Germinal center (tissue), 1 donor: ENCODE results near the gene ARID3C.
A peak's percentile ranks its signal among the peaks of the same experiment; 100 is the strongest.
"Not testable (repeated sequence)": the region's sequence is repeated elsewhere in the genome, so short reads cannot be mapped to it uniquely, and the experiment has no call there.

Source experiments
- DNase-seq: peaks from one replicate; pipeline ENCODE4 v3.0.0; 2012; ENCODE audit warnings: mixed read lengths, low spot score

Gene ARID3C

DNA sequence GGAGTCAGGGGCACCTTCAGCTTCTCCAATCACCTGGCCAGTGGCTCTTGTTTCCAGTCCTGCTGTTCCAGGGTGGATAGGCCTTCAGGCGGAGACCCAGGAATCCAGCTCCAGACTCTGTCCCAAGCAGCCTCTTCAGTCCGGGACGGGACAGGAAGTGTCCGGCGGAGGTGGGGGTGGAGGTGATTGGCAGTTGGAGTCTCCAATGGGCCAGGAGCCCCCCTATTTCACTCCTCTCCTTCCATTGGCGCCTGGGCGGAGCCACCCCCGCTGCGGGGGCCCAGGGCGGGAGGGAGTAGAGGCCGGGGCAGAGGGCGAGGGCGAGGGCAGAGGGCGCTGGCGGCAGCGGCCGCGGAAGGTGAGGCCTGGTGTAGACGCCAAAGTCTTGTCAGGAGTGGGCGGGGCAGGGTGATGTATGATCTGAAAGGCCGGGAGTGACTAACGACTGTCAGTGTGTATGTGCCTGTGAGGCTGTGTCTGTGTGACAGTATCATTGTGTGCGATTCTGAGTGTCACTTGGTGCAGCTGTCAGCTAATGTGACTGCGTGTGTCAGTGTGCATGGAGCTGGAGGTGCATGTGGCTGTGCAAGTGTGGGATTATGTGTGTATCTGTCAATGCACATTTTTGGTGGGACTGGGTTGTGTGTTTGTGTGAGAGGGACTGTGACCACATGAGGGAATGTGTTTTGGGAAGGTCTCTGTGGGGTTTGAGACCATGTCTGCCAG lies 23.2 kb upstream of the ARID3C start, which contains the start of gene IL11RA:
TSS of gene IL11RA (plus strand) at position 310 of the 726 bp plus-strand sequence. CDS start 3,033 bp downstream, outside the sequence.
- DNase-seq = peak; percentile 17

DNA sequence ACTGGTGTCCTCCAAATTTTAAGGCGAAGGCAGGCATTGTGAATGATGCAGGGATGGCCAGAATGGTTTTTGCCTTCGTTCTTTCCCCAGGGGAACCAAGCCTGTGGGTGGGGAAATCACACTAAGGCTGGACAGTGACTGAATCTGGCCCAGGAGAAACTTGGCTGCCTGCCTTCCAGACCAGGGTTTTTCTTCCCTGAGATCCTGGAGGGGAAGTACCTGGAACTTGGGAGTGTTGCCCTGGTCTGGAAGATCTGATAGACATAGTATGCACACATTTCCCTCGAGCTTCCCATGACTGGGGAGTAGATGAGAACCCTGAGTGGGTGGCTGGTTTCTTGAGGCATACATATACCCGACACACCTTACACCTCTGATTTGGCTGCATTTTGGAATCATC lies 22.5 kb upstream of the ARID3C start:
- DNase-seq = no peak

DNA sequence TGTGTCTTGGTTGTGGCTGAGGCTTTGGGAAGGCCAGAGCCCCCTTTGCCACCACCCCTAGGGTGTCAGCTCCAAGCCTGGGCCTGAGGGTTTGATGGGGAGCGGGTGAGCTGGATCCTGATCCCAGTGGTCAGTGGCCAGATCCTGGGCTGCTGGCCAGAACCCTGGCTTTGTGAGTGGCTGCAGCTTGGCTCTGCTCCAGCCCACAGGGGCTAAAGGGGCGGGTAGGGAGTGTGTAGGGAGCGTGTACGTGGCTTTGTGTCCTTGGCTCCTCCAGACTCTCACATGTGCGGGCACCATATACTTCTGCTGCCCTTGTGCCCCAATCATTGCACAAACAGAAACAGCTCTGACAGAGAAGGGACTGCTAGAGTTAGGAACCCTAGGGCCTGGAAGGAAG lies 21.9 kb upstream of the ARID3C start:
- DNase-seq = no peak

DNA sequence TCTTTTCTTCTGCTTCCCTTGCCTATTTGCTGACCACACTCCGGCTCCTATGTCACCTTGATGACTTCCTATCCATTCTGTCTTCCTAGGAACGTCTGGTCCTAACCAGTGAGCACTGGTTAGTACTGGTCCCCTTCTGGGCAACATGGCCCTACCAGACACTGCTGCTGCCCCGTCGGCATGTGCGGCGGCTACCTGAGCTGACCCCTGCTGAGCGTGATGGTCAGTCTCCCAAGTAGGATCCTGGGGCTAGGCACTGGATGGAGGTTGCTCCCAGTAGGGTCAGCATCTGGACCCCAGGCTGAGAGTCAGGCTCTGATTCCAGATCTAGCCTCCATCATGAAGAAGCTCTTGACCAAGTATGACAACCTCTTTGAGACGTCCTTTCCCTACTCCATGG lies 19.8 kb upstream of the ARID3C start:
- no peak for DNase-seq

DNA sequence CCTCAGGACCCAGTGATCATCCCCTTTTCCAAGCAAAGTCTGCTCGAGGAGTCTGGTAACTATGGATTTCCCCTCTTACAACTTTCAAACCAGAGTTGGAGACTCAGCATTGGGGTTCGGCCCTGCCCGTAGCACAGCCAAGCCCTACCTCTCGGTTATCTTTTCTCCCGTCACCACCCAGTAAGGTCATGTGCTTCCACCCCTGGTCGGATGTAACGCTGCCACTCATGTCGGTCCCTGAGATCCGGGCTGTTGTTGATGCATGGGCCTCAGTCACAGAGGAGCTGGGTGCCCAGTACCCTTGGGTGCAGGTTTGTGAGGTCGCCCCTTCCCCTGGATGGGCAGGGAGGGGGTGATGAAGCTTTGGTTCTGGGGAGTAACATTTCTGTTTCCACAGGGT lies 18.8 kb upstream of the ARID3C start:
- no peak for DNase-seq

DNA sequence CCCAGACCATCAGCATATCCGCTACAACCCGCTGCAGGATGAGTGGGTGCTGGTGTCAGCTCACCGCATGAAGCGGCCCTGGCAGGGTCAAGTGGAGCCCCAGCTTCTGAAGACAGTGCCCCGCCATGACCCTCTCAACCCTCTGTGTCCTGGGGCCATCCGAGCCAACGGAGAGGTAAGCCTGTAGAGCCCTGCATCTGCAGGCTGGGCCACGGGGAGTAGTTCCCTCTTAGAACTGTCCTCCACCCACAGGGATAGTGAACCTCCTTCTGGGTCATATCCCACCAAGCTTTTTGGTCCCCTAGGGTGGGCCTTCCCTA lies 18.2 kb upstream of the ARID3C start:
- DNase-seq = no peak

DNA sequence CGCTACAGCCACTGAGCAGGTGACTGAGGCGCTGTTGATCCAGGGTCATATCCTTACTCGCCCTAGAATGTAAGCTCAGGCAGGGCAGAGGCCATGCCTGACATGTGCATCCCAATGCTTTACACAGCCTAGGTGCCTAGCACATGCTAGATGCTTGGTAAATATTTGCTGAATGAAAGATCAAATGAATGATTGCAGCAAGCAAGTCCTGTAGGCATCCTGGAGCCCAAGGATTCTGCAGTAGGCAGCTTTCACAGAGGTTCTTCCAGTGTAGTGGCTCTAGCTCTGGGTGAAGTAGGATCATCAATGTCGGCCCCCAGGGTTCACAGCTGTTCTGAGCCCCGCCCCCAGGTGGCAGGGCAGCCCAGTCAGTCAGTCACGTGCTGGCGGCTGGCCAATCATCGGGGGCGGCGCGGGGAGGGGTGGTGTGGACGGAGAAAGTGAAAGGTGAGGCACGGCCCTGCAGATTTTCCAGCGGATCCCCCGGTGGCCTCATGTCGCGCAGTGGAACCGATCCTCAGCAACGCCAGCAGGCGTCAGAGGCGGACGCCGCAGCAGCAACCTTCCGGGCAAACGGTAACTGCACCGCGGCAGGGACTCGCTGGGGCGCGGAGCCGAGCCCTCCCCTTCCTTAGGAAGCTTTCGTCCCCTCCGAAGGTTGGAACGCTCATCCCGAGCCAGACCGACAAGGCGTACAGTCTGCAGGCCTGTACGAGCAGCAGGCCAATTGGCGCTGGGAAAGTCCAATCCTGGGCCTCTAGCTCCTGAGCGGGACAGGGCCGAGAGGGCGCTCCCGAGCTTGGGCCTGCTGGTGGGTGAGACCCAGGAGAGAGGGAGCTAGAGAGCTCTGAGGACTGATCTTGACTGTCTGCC lies 17.6 kb upstream of the ARID3C start, which contains the start of gene GALT:
TSS of gene GALT (plus strand) at position 465 of the 873 bp plus-strand sequence. CDS start at position 495, 30 bp downstream.
- DNase-seq = peak; percentile 98

DNA sequence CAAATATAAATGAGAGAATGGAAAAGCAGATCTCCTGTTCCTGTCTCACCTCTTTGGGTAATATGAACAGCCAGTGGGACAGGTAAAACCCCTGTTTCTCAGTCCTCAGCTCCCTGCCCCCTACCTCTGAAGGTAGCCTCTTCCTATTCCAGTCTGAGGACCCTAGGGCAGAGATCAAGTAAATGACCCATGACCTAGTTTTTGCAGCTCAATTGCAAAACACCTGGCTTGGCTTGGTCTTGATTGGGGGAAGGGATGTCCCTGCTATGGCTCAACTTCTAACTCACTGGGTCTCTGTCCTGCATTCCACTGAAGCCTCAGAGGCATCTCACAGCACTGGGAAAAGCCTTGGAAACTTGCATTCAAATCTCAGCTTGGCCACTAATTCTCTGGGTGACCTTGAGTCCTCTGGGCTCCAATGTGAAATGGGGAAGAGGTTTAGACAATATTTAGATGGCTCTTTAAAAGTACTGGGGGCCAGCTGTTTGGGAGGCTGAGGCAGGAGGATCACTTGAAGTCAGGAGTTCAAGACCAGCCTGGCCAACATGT lies 16.0 kb upstream of the ARID3C start:
- no peak for DNase-seq

DNA sequence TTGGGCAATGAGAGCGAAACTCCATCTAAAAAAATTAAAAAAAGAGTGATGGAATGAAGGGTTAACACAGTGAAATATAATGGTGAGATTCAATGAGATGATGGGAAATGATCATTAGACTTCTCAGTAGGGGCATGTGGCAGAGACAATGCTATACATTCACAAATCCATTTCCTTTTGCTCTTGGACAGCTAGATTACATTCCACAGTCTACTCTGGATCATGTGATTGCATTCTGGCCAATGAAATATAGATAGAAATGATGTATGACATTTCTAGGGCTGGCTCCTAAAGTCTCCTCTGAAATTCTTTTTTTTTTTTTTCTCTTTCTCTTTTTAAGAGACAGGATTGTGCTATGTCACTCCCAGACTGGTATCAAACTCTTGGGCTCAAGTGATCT lies 13.8 kb upstream of the ARID3C start:
- DNase-seq = no peak

DNA sequence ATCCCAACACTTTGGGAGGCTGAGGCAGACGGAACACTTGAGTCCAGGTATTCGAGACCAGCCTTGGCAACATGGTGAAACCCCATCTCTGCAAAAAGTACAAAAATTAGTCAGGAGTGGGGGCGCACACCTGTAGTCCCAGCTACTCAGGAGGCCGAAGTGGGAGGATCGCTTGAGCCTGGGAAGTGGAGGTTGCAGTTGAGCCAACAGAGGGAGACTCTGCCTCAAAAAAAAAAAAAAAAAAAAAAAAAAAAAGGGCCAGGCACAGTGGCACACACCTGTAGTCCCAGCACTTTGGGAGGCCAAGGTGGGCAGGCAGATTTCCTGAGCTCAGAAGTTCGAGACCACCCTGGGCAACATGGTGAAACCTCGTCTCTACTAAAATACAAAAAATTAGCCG lies 10.5 kb upstream of the ARID3C start:
- not testable (repeated sequence) for DNase-seq

DNA sequence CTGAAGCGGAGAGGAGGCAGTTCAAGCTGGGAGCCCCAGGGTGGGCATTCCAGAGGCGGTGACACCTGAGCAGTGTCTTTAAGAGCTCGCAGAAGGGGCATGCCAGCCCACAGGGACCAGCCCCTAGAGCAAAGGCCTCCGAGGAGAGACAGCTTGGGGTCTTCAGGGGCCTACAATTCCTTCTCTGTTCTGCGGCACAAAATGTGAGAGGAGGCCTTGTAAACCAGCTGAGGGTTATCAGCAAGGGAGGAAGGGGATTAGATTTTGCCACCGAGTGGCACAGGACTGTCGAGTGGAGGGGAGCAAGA lies 9.2 kb upstream of the ARID3C start:
- DNase-seq = no peak

DNA sequence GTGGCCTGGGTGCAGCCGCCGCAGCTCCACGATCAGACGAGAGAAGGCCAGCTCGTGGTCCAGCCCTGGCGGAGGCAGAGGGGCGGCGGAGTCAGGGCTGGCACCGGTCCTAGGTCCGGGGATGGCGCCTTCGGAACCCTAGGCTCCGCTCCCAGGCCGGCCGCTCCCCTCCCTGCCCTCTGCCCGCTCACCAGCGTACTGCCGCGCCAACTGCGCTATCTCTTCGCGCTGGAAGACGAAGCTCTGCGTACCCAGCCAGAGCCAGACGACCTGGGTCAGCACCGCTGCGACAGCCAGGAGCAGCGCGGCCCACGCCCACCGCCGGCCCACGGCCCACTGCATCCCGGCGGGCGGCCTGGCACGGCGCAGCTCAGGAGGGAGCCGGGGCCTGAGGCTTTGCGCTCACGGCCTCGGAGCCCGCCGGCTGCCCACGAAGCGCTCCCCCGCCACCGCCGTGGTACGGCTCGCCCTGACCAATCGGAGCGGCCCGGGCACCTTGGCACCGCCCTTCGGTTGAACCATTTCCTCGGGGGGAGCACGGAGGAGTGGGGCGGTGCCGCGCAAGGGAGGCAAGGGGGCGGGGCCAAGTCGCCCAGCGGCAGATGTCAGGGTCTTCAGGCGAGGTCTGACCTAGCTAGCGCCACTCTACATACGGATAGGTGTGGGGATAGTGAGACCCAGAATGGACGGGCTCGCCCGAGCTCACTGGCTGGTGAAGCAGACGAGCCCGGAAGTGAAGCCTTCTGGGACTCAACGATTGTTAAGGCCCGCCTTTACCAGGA lies 8.7 kb upstream of the ARID3C start, which contains the start of gene SIGMAR1:
TSS of gene SIGMAR1 (minus strand) at position 432 of the 782 bp plus-strand sequence. CDS start at position 342, 90 bp downstream.
- DNase-seq = peak; percentile 95

DNA sequence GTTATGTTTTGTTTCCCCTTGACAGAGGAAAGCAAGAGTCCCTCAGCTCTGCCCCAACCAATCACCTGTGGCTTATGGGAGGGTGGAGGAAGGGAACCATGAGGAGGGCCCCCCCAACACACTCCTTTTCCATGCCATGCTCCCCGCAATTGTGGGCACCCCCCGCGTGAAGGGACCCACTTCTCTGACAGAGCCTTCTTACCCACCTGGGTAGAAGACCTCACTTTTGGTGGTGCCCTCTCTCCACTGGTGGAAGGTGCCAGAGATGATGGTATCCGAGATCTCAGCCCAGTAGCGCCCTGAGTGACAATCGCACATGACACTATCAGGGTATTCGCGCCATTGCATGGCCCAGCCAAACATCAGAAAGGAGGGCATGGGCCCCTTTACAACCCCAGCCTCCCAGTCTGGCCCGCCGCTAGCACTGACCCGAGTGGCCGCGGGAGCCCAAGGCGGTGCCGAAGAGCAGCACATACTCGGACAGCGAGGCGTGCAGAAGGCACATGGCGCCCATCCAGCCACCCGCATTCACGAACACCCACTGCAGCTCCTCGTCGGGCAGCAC lies 8.0 kb upstream of the ARID3C start:
- DNase-seq = no peak

DNA sequence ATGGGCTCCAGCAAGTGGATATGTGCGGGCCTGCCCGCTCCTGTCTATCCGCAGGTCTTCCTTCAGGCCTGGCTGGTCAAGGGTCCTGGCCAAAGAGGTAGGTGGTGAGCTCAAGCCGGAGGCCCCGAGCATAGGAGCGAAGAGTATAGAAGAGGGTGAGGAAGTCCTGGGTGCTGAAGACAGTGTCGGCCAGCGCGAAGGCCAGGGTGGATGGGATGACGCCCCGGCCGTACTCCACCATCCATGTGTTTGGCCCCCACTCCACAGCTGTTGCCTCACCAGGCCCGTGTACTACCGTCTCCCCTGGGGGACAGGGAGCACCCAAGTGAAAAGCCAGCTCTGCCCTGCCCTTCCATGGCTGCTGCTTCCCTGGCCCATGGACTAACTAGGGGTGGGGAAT lies 6.7 kb upstream of the ARID3C start:
- DNase-seq = no peak

DNA sequence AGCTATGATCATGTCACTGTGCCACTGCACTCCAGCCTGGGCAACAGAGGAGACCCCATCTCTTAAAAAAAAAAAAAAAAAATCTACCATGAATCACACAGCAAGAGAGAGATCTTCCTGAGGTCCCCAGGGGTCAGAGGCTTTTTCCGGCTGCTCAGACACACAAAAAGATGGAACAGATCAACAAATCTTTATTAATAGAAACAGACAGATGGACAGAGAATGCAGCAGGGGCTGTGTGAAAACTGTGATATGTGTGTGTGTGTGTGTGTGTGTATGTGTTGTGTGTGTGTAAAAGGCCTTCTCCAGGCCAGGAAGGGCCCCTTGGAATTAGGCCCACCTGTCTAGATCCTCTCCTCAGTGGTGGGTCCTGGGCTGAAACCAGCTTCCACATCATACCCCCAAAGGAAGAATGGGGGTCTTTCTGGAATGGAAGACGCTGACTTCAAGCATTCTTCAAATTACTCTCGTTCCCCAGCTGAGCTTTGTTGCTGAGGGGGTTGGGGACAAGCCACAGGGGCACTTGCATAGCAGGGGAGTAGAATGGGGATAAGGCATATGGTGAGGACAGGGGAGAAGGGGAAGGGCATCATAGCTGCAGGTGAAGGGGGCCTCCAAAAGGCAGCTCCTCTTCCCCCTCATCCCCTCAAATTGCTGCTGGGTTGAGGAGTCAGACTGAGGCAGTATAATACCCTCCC lies 5.8 kb upstream of the ARID3C start:
- DNase-seq = no peak

DNA sequence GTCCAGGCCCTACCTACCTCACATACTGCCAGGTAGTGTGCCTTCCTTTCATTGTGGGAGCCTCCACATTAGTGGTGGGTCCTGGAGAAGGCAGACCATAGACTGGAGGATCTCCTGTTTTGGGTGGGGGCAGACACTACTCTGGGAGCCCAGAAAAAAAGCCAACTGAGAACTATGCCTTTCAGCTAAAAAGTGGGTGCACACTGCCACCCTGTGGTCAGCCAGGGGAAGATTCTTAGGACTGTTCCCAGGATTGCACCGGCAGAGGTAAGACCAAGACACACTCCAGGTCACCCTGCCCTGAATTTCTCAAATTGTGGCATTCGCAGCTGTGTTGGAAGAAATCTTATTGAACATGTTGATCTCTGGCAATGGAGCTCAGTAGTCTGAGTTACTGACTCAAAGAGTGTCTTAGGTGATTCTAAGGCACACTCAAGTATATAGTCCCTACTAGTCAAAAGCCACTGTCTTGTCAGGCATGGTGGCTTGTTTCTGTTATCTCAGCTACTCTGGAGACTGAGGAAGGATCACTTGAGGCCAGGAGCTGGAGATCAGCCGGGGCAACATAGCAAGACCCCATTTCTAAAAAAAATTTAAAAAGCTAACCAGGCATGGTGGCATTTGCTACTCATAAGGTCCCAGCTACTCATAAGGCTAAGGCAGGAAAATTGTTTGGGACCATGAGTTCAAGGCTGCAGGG lies 5.1 kb upstream of the ARID3C start:
- DNase-seq = peak; percentile 76

DNA sequence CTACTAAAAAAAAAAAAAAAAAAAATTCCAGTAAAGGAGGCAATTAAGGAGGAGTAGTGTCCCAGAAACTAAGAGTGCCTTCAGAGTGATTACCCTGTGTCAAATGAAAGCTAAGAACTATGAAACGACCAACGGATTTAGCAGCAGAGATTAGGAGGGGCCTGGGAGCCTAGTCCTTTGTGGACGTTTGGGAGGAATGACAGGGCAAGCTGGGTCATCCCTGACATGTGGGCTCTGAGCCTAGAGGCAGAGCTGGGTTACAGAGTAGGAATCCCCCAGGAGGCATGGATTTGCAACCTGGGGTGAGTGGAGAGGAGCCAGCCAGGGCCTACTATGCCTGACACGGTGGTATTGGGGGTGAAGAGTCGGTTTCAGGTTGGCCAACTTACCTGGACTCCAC lies 4.3 kb upstream of the ARID3C start:
- no peak for DNase-seq

DNA sequence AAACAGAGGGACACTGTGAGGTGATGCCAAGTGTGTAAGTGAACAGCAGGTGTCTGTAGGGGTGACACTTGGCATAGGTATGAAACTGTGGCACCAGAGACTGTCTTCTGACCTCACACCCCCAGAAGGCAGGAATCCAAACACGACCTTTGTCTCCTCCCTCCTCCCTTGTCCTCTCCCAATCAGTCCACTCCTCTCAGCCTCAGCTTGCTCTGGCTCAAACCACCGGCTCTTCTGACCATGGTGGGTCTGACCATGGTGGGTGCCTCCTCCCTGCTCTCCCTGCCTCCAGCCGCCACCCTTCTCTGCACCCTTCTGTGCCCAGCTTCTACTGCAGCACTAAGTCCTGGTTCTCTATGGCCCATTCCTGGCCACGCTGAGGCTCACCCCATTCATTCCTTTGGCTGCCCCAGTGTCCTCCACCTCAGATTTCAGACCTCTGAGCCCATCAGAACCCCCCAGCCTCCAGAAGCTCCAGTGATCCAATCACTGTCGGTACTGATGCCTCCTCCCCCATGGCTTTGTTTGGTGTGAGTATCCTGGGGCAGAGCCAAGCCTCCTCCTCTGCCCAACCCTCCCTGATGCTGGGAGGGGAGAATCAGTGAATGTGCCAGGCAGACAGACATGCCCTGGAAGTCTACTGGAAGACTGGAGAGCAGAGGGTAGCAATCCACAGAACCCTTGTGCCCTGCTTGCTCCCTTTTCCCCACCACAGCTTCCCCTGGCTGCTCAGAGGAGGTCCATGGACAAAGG lies 1.7 kb upstream of the ARID3C start:
- no peak for DNase-seq

DNA sequence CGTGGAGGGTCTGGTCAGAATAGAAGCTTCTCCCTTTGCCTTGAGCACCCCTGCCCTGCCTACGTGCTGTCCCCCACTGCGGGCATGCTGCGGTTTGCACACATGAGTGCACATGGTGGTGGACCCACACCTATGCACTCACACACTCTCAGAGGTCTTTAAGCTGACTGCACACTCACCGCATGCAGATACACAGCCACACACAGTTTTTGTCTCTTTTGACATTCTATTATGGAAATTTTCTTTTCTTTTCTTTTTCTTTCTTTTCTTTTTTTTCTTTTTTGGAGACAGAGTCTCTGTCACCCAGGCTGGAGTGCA lies 584 bp upstream of the ARID3C start:
- DNase-seq = no peak
